ENCODE data around the gene HMGB4. TPM values are rescaled to one million over a fixed set of nuclear protein-coding genes. Genes with fewer than 3 reads are reported as not detected.

HMGB4 gene
- total and polyA plus RNA-seq, 2 of the 4 experiments (the other 2 are of a cell fraction): not detected

DNA sequence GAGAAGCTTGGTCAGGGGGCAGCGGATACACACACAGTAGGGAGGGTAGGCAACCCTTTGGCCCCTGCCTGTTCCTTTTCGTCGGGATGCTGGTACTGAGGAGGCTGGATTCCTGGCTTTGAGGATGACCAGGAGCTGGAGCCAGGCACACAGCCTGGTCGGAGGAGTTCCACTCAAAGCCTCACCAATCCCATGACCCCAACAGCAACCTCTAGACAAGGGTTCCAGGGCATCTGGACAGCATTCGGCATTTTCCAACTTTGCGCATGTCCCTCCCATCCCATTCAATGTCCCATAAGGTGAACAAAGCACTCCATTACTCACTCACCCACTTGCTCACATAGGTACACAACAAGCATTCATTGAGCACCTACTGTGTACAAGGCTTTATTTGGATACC, 42.6 kb upstream of the HMGB4 start:
- intact Hi-C loops (cut with micrococcal nuclease) (no loop called here), dilution Hi-C loops (cut with HindIII; ENCODE audit: low sequenced_read_pairs, unreplicated experiment) (no loop called here), in situ Hi-C loops (cut with MboI; ENCODE audit: low sequenced_read_pairs) (no loop called here)
- no peak overlapping the region for H3K18ac ChIP-seq (ENCODE audit: low read depth, low read length)
- DNase-seq (no peak), ATAC-seq (ENCODE audit: low read depth) (no peak)
- H3K56ac ChIP-seq (ENCODE audit: extremely low read depth, insufficient read depth, low read length): no peak overlapping the region
- no peaks in the 10 kb centered on the region for H3K36me3 ChIP-seq (ENCODE audit: control insufficient read depth, insufficient read depth, low read length)
- H3K4ac ChIP-seq (ENCODE audit: low read depth, low read length): no peak overlapping the region
- no peak overlapping the region for H3K4me3 ChIP-seq (ENCODE audit: insufficient read depth, low read depth, low read length)
- no peak overlapping the region for H3K9ac ChIP-seq (ENCODE audit: low read depth, low read length)
- no peak overlapping the region for H3K4me2 ChIP-seq (ENCODE audit: low read depth, low read length)
- 100% methylated on average over 1 of the region's 6 CpGs; no CpG with 5 or more reads in 1 of the 2 experiments for WGBS, 2 experiments (ENCODE audit: extremely low coverage in 2 of 2, insufficient read length in 1 of 2)
- H2AFZ ChIP-seq (replicated peaks; ENCODE audit: low read length, poor library complexity): no peak overlapping the region
- H3K23ac ChIP-seq (ENCODE audit: low read depth, low read length): no peak overlapping the region
- no peak overlapping the region for H2BK20ac ChIP-seq (ENCODE audit: low read depth, low read length)
- H3K14ac ChIP-seq (replicated peaks; ENCODE audit: low read depth, low read length): no peak overlapping the region
- no TSS peak for BruUV-seq (replicated peaks)
- H2AK9ac ChIP-seq (replicated peaks; ENCODE audit: low read depth, low read length, poor library complexity): no peak overlapping the region
- no peak overlapping the region for H2AK5ac ChIP-seq (ENCODE audit: low read depth, low read length)
- no peak overlapping the region for H2BK5ac ChIP-seq (ENCODE audit: low read depth, low read length, poor library complexity, severe bottlenecking)
- H3K27ac ChIP-seq (ENCODE audit: insufficient read depth, low read length): no peak overlapping the region
- CTCF ChIA-PET: no interaction called here
- H3K79me1 ChIP-seq (ENCODE audit: low read depth in 1 of 2, low read length in 2 of 2): no peaks in the 10 kb centered on the region
- no peak overlapping the region for H2BK15ac ChIP-seq (ENCODE audit: low read depth, low read length)
- no peaks in the 10 kb centered on the region for H4K20me1 ChIP-seq (ENCODE audit: insufficient read depth, low read length)
- H4K91ac ChIP-seq (ENCODE audit: insufficient read depth, low read depth, low read length): no peak overlapping the region
- H4K8ac ChIP-seq (ENCODE audit: low read depth in 2 of 2, low read length in 2 of 2): no peak overlapping the region
- no peaks in the 10 kb centered on the region for H3K9me1 ChIP-seq (ENCODE audit: insufficient read depth, low read length)
- no peak overlapping the region for H4K5ac ChIP-seq (ENCODE audit: low read depth, low read length)
- POLR2A ChIA-PET (ENCODE audit: unreplicated experiment): no interaction called here
- H2BK120ac ChIP-seq (ENCODE audit: low read depth, low read length): no peak overlapping the region
- H3K4me1 ChIP-seq (ENCODE audit: control insufficient read depth, insufficient read depth, low read length): no peaks in the 10 kb centered on the region
- no peaks in the 10 kb centered on the region for H3K27me3 ChIP-seq (ENCODE audit: control insufficient read depth, insufficient read depth, low read length)
- TF ChIP-seq MAFK (IDR thresholded peaks at IDR 0.05; ENCODE audit: low read depth, low read length) (no peak), BHLHE40 (IDR thresholded peaks at IDR 0.05; ENCODE audit: low read depth, low read length) (no peak), CHD1 (IDR thresholded peaks at IDR 0.05; ENCODE audit: low read depth, low read length) (no peak), RAD21 (IDR thresholded peaks at IDR 0.05; ENCODE audit: low read length) (no peak), NFE2L2 (IDR thresholded peaks at IDR 0.05; ENCODE audit: low read depth, low read length) (no peak), POLR2A (IDR thresholded peaks at IDR 0.05; ENCODE audit: low read depth, low read length) (no peak), RFX5 (IDR thresholded peaks at IDR 0.05; ENCODE audit: low read depth, low read length) (no peak), MAZ (IDR thresholded peaks at IDR 0.05; ENCODE audit: borderline replicate concordance, low read depth, low read length) (no peak), SMC3 (IDR thresholded peaks at IDR 0.05; ENCODE audit: low read depth, low read length) (no peak), RCOR1 (IDR thresholded peaks at IDR 0.05; ENCODE audit: insufficient replicate concordance, low read length) (no peak), CEBPB (IDR thresholded peaks at IDR 0.05; ENCODE audit: low read depth, low read length) (no peak), MXI1 (IDR thresholded peaks at IDR 0.05; ENCODE audit: borderline replicate concordance, low read depth, low read length) (no peak), FOS (IDR thresholded peaks at IDR 0.05; ENCODE audit: low read depth, low read length) (no peak)
- TF ChIP-seq, protein P1, sequence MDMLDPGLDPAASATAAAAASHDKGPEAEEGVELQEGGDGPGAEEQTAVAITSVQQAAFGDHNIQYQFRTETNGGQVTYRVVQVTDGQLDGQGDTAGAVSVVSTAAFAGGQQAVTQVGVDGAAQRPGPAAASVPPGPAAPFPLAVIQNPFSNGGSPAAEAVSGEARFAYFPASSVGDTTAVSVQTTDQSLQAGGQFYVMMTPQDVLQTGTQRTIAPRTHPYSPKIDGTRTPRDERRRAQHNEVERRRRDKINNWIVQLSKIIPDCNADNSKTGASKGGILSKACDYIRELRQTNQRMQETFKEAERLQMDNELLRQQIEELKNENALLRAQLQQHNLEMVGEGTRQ (IDR thresholded peaks at IDR 0.05; ENCODE audit: low read depth, low read length): no peak
- TF ChIP-seq, protein P2, sequence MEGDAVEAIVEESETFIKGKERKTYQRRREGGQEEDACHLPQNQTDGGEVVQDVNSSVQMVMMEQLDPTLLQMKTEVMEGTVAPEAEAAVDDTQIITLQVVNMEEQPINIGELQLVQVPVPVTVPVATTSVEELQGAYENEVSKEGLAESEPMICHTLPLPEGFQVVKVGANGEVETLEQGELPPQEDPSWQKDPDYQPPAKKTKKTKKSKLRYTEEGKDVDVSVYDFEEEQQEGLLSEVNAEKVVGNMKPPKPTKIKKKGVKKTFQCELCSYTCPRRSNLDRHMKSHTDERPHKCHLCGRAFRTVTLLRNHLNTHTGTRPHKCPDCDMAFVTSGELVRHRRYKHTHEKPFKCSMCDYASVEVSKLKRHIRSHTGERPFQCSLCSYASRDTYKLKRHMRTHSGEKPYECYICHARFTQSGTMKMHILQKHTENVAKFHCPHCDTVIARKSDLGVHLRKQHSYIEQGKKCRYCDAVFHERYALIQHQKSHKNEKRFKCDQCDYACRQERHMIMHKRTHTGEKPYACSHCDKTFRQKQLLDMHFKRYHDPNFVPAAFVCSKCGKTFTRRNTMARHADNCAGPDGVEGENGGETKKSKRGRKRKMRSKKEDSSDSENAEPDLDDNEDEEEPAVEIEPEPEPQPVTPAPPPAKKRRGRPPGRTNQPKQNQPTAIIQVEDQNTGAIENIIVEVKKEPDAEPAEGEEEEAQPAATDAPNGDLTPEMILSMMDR (conservative IDR thresholded peaks at IDR 0.05; ENCODE audit: low read depth, low read length): no peak
- TF ChIP-seq, protein P3, sequence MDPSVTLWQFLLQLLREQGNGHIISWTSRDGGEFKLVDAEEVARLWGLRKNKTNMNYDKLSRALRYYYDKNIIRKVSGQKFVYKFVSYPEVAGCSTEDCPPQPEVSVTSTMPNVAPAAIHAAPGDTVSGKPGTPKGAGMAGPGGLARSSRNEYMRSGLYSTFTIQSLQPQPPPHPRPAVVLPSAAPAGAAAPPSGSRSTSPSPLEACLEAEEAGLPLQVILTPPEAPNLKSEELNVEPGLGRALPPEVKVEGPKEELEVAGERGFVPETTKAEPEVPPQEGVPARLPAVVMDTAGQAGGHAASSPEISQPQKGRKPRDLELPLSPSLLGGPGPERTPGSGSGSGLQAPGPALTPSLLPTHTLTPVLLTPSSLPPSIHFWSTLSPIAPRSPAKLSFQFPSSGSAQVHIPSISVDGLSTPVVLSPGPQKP (IDR thresholded peaks at IDR 0.05; ENCODE audit: borderline replicate concordance, low read depth, low read length): no peak
- H3K9me3 ChIP-seq (ENCODE audit: control insufficient read depth, insufficient read depth, low read length): peaks cover 40% of the 10 kb centered on the region
